GM19240 (cell line): ENCODE data around the gene PYGB.
"Not testable (repeated sequence)": the region's sequence is repeated elsewhere in the genome, so short reads cannot be mapped to it uniquely, and the experiment has no call there.

Experiments used
- DNase-seq: peaks from one replicate; pipeline ENCODE4 v3.0.0; 2011; ENCODE audit warnings: low spot score; ENCODE audit not compliant: insufficient read length

Gene PYGB

GRCh38 chr20:25247518-25247955, 348 bp upstream of the PYGB start:
- no peak for DNase-seq

DNA sequence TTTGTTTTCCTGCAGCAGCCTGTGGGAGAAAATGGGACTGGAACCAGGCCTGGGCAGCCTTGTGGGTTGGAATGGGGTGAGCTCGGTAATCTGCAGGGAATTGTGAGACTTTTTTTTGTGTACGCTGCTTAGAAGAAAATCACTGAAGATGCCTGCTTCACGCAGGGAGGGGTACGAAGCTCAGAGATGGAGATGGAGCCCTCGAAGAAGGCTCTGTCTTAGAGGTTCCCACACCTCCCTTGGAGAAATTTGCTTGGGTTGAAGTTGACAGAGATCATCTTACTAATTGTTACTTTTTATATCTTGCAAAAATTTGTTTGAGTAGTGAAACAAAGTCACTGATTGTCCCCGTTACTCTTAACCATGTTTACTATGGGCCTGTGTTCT, 894 bp downstream of the PYGB start:
- DNase-seq = no peak

GRCh38 chr20:25249198-25249931, 1.5 kb downstream of the PYGB start:
- no peak for DNase-seq

- DNase-seq = no peak
Observed at GRCh38 chr20:25250508-25250907, 2.6 kb downstream of the PYGB start.

- no peak for DNase-seq
Observed at GRCh38 chr20:25251019-25251418, 3.1 kb downstream of the PYGB start.

DNA sequence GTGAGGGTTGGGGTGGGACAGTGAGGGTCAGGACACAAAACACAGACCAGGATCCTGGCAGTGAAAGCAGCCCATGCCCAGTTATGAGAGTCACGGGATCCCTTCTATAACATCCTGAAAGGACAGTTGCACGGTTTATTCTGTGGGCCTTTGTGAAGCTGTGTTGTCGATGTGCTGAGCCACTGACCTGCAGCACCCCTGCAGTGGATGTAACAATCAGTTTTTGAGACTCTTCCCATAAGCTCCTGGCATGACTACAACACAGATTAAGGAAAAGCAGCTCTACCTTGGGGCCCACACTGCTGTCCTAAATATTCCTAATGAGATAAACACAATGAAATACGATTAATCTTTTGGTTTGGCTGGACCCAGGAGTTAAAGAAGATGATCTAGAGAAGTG, 3.7 kb downstream of the PYGB start:
- no peak for DNase-seq

DNA sequence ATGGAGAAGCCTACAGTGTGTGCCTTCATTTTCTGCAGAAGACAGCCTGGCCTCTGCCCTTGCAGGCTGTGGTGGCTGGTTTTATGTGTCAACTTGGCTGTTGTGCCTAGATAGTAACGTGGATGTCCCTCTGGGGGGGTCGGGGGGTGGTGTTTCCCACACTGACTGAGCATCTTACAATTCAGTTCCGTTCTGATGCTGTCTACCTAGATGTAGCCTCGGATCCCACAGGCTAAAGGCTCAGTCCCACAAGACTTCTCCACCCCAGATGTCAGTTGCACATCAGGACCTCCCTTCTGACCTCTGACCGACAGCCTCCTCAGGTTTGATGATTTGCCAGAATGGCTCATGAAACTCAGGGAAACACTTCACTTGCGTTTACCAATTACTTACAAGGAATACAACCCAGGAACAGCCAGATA, 4.4 kb downstream of the PYGB start:
- no peak for DNase-seq

DNA sequence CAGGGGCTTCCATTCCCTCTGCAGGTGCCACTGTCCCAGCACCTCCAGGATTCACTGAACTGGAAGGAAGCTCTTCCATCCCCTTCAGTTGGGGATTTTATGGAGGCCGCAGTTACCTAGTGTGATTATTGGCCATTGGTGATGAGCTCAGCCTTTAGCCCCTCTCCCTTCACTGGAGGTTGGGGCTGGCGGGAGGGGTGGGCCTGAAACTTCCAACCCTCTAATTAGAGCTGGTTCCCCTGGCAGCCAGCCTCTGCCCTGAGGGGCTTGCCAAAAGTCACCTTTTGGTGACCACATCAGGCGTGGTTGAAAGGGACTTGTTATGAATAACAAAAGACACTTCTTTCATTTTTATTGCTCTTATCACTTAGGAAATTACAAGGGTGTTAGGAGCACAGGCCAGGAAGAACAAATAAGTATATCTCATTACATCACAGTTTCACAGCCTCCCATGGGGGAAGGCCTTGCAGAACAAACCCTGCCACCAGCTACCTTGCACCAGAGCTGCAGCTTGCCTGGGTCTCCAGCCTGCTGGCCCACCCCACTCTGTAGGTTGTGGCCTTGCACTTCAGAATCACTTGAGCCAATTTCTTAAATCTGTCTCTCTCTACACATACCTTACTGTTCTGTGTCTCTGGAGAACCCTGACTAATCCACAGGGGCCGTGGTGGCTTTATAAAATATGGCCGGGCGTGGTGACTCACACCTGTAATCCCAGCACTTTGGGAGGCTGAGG, 5.0 kb downstream of the PYGB start:
- no peak for DNase-seq

- no peak for DNase-seq
Observed at GRCh38 chr20:25253606-25254275, 5.9 kb downstream of the PYGB start.

- no peak for DNase-seq
Observed at GRCh38 chr20:25254571-25254970, 6.7 kb downstream of the PYGB start.

DNA sequence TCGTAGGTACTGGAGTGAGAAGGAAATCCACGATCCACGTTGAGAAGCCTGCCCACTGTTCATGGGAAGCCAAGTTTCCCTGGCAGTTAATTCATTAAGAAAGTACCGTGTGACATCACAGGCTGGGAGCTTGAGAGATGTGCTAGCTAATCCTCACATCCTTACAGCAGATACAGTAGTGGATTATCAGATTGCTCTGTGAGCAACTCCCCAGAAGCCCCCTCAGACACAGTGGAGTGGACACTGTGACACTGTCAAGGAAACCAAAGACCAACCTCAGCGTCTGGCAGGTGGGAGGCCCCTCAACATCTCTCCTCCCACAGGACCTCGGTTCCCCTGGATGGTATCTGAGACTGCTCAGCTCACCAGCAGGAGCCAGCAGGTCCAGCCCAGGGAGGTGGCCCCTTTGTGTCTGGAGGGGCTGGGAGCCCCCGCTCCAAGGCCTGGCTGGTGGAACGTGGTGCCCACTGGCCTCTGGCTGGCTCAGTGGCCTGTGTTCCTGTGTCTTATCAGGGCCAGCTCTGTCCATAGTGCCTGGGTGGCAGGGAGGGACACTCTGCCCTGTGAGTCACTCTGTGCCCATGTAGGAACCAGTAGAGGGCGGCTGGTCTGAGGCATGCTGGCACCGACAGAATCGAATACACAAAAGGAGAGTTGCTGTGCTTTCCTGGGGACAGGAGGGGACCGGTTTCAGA, 7.2 kb downstream of the PYGB start:
- no peak for DNase-seq

GRCh38 chr20:25256226-25256859, 8.5 kb downstream of the PYGB start:
- DNase-seq = no peak

DNA sequence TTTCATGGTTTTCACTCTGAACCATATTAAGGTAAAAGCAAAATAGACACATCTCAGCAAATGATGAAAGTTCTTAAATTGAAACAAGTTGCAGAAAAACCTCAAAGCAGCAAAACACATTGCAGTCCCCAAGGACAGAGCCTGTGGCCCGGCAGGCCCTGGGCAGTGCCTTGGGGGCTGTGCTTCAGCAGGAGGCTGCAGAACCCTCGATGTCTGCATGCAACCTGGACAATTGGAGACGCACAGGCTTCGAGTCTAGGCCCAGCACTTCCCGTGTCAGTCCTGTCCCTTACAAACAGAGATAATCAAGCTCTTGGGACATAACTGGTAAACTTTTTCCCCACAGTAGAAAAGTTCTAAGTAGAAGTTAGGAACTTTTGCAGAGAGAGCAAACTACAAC, 9.2 kb downstream of the PYGB start:
- DNase-seq = no peak

DNA sequence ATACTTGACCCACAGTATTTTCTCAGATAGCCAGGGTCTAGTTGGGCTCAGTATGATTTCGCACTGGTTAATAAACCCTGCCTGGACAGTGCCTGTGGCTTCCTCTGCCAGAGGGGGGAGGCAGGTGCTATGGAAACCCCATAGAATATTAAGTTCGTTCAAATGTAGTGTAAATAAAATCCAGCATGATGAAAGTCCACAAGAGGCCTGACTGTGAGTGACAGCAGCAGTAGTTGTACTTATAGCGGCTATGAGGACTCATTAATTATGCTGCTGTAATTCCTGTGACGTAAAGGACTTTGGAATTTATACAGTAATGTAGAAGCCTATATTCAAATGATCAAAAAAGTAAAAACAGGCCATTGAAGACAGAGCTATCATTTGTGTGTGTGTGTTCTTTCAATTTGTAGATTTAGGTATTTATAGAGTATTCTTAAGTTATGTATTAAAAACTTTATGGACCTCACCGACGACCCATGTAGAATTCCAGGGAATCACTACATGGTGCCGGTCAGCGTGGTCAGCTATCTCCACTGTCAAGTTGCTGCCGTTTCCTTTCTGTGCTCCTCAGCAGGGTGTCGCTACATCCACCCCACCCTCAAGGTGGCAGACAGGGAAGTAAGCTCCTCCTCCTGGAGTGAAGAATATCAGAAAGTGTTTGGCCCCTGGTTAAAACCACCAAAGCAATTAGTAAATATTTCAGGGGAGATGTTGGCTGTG, 10.0 kb downstream of the PYGB start:
- DNase-seq = no peak

- DNase-seq = no peak
Observed at GRCh38 chr20:25258476-25258805, 10.6 kb downstream of the PYGB start.

DNA sequence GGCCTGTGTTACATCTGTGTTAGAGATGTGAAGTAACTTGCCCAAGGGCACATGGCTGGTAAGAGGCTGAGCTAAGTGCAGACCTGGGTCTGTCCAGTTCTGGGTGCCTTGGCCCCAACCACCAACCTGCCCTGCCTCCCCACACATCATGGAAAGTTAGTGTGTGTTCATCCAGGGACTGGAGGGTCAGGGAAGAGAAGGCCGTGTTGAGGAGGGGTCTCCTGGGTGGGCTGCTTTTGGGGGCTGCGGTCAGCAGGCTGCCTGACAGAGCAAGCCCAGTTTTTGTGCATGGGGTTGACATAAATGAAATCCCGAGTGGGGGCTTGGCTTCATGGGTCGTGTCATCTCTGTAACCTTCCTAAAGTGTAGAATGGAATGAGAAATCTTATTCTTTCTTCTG, 10.9 kb downstream of the PYGB start:
- DNase-seq = no peak

GRCh38 chr20:25259358-25259757, 11.5 kb downstream of the PYGB start:
- no peak for DNase-seq

DNA sequence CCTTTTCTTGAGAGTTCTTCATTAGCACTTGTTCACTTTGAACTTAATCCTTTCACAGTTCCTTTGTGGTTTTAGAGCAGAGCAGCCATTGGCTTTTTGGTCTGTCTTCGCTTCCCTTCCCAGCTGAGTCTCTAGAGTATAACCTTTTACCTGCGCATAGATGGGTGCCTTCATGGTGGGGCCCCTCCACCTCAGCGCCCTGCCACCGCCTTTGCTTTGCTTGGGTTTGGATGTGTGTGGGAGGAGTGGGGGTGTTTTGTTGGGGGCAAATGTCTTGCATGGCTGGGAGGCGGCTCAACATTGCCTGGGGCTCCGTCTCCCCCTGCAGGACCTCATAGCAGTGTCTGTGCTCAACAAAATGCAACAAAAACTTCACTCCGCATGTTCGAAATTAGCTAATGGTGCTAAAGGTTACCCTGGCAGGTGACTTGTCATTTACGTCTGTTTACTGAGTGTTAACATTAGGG, 11.9 kb downstream of the PYGB start:
- no peak for DNase-seq

- DNase-seq = not testable (repeated sequence)
Observed at GRCh38 chr20:25260770-25261437, 13.0 kb downstream of the PYGB start.
